Common myeloid progenitor, CD34-positive (primary cell): ENCODE data around the gene DOCK1.

Experiments used
- CTCF ChIA-PET: fragments of 350-600 bp; sonication (Branson Sonifier 250); formaldehyde crosslinking; loops from one replicate; lab custom pipeline; 2021; ENCODE audit warnings: antibody characterized with exemption; lab: Charles Lee
- POLR2A ChIA-PET: fragments of 350-600 bp; sonication (Branson Sonifier 250); formaldehyde crosslinking; loops from one replicate; lab custom pipeline; 2021; ENCODE audit warnings: antibody characterized with exemption; lab: Charles Lee
- DNase-seq, 3 donors: peaks; one replicate each; pipeline versions ENCODE4 v3.0.0 to v3.0.0-alpha.2; 2013
- H3K27ac ChIP-seq, 2 experiments: 1 replicate in 1 of 2; 2 replicates in 1 of 2; pipeline ENCODE4 v1.7.0; 2013; ENCODE audit warnings: inconsistent platforms in 2 of 2, low read length in 2 of 2, mild to moderate bottlenecking in 2 of 2, low read depth in 1 of 2, moderate library complexity in 1 of 2; ENCODE audit not compliant: severe bottlenecking in 2 of 2, insufficient read depth in 1 of 2, poor library complexity in 1 of 2
- H3K27me3 ChIP-seq, 5 experiments: replicated peaks in 2 of 5; 1 replicate in 3 of 5; 2 replicates in 2 of 5; pipeline versions ENCODE4 v1.6.1 to v1.7.0; 2013; ENCODE audit warnings: low read length in 4 of 5, mild to moderate bottlenecking in 2 of 5, moderate library complexity in 2 of 5, inconsistent platforms in 1 of 5; ENCODE audit not compliant: insufficient read depth in 5 of 5, control insufficient read depth in 4 of 5
- H3K36me3 ChIP-seq, 4 experiments: 1 replicate in 2 of 4; 2 replicates in 2 of 4; pipeline versions ENCODE4 v1.6.1 to v1.7.0; 2013; ENCODE audit warnings: low read length in 3 of 4, control low read depth in 1 of 4, mild to moderate bottlenecking in 1 of 4; ENCODE audit not compliant: control insufficient read depth in 4 of 4, insufficient read depth in 4 of 4
- H3K4me1 ChIP-seq, 4 experiments: 1 replicate in 3 of 4; 2 replicates in 1 of 4; pipeline versions ENCODE4 v1.6.1 to v1.7.1; 2013; ENCODE audit warnings: low read length in 3 of 4, mild to moderate bottlenecking in 3 of 4, control low read depth in 1 of 4, inconsistent platforms in 1 of 4, moderate library complexity in 1 of 4; ENCODE audit not compliant: control insufficient read depth in 4 of 4, insufficient read depth in 4 of 4; ENCODE audit errors: control extremely low read depth in 1 of 4
- H3K4me3 ChIP-seq, 7 experiments: 1 replicate in 4 of 7; 2 replicates in 3 of 7; pipeline versions ENCODE4 v1.5.1 to v1.7.0; 2013; ENCODE audit warnings: mild to moderate bottlenecking in 7 of 7, low read length in 6 of 7, moderate library complexity in 6 of 7, inconsistent platforms in 2 of 7, low read depth in 2 of 7, control low read depth in 1 of 7; ENCODE audit not compliant: insufficient read depth in 4 of 7, control insufficient read depth in 1 of 7; ENCODE audit errors: extremely low read depth in 1 of 7
- H3K9me3 ChIP-seq, 5 experiments: 1 replicate in 4 of 5; 2 replicates in 1 of 5; pipeline versions ENCODE4 v1.6.1 to v1.7.1; 2013; ENCODE audit warnings: low read length in 4 of 5, mild to moderate bottlenecking in 2 of 5, inconsistent platforms in 1 of 5, low read depth in 1 of 5, moderate library complexity in 1 of 5; ENCODE audit not compliant: control insufficient read depth in 4 of 5, insufficient read depth in 2 of 5; ENCODE audit errors: control extremely low read depth in 1 of 5
- WGBS: methylation state at CpG from one replicate; pipeline ENCODE4 v1.1.5; 2013; ENCODE audit not compliant: insufficient coverage; 5-methylcytosine and 5-hydroxymethylcytosine counted together

Gene DOCK1

DNA sequence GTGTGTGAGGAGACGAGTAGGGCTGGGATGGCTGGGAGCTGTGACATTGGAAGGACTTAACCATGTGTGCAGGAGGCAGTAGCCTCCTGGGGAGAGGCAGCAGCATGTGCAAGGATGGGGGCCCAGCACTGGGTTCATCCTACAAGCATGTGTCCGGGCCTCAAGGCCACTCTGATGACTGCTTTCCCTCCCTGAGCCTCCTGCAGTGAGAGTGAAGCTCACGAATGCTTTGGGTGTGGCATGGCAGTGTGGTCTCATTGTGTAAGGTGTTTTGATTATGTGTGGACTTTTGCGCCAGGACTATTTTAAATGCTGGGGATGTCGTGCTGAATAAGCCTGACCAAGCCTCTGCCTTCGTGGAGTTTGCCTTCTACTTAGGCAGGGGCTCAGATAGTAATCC is 413.2 kb downstream of the DOCK1 start:
- Histone ChIP-seq H3K4me3 (no peak overlapping the region), H3K4me1 (no peaks in the 10 kb centered on the region), H3K9me3 (no peaks in the 10 kb centered on the region), H3K27me3 (no peaks in the 10 kb centered on the region), H3K36me3 (no peaks in the 10 kb centered on the region), H3K27ac (no peak overlapping the region)
- 96% methylated on average over 3 of the region's 6 CpGs for WGBS
- POLR2A ChIA-PET: no interaction called here
- CTCF ChIA-PET: no interaction called here
- no peak for DNase-seq

DNA sequence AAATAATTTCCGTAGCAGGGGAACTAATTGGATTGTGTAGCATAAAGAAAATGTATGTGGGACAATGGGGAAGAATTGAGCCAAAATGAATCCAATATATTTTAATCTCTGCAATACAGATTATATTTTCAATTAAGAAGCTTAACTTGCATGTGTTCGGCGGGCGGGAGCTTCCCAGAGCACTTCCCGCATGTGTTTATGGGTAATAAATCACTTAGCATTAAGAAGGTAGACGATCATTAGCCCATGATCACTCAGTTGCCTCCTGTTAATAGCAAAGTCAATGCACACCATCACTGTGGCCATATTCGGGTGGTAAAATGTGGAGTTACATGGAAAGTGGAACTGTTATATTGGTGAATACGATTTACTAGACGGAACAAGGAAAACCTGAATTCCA is 414.0 kb downstream of the DOCK1 start:
- WGBS: 100% methylated on average over 8 of the region's 9 CpGs
- Histone ChIP-seq H3K9me3 (no peaks in the 10 kb centered on the region), H3K4me1 (no peaks in the 10 kb centered on the region), H3K27me3 (no peaks in the 10 kb centered on the region), H3K4me3 (no peak overlapping the region), H3K36me3 (no peaks in the 10 kb centered on the region), H3K27ac (no peak overlapping the region)
- no peak for DNase-seq
- POLR2A ChIA-PET: no interaction called here
- CTCF ChIA-PET: no interaction called here

DNA sequence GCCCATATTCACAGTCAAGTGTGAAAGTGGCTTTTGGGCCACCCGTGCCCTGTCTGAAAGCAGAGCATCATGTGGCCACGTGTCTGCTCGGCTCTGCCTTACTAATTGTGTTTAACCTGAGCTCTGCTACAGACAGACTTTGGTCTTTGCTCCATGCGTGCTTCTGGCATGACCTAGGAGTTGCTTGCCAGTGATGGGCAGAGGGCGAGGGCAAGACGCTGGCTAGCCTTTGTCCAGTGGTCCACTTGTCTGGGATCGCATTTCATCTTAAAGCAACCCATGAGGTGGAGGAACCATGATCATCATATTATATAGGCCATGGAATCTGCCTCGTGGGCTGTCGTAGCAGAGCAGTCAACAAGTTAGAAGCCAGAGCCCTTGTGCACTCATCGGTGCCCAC is 414.5 kb downstream of the DOCK1 start:
- CTCF ChIA-PET: no interaction called here
- WGBS: 100% methylated on average over 10 of the region's 10 CpGs

DNA sequence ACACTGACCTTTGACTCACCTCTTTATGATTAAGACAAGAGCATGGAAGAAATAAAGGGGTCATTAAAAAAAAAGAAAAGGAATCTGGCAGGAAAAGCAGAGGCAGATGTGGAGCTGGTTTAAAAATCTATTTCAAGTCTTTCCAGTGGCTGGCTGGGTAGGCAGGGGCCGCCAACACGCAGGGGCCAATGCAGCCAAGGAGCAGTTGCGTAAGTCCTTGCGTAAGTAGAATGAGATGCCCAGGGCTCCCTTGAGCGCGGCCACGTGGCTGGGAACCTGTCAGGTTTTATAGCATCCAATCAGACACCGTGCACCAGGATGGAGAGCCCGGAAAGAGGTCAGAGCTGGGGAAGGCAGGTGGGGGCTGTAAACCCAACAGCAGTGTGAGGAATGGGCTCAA is 414.9 kb downstream of the DOCK1 start:
- no peak overlapping the region for H3K4me3 ChIP-seq
- 96% methylated on average over 9 of the region's 9 CpGs for WGBS
- H3K9me3 ChIP-seq: no peaks in the 10 kb centered on the region
- POLR2A ChIA-PET: no interaction called here
- no peaks in the 10 kb centered on the region for H3K4me1 ChIP-seq
- no peaks in the 10 kb centered on the region for H3K36me3 ChIP-seq
- no peak for DNase-seq
- no peak overlapping the region for H3K27ac ChIP-seq
- no peaks in the 10 kb centered on the region for H3K27me3 ChIP-seq
- CTCF ChIA-PET: no interaction called here

More for the DNA sequence above, 414.5 kb downstream of the DOCK1 start:
- Histone ChIP-seq H3K36me3 (no peaks in the 10 kb centered on the region), H3K9me3 (no peaks in the 10 kb centered on the region), H3K4me1 (no peaks in the 10 kb centered on the region), H3K27me3 (no peaks in the 10 kb centered on the region), H3K27ac (no peak overlapping the region), H3K4me3 (no peak overlapping the region)
- POLR2A ChIA-PET: no interaction called here
- DNase-seq: no peak

DNA sequence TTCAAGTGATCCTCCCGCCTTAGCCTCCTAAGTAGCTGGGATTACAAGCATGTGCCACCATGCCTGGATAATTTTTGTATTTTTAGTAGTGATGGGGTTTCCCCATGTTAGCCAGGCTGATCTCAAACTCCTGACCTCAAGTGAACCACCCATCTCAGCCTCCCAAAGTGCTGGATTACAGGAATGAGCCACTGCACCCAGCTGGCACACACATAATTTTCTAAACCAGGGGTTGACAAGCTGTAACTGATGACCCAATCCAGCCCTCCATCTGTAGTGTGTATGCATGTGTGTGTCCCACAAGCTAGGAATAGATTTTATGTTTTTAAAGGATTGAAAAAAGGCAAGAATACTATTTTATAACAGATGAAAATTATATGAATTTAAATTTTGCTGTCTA is 417.1 kb downstream of the DOCK1 start:
- Histone ChIP-seq H3K4me1 (no peaks in the 10 kb centered on the region), H3K27me3 (no peaks in the 10 kb centered on the region), H3K36me3 (no peaks in the 10 kb centered on the region), H3K9me3 (no peaks in the 10 kb centered on the region), H3K27ac (no peak overlapping the region), H3K4me3 (no peak overlapping the region)
- WGBS: 100% methylated on average over 1 of the region's 1 CpG
- ChIA-PET POLR2A (no interaction called here), CTCF (no interaction called here)
- DNase-seq: no peak

DNA sequence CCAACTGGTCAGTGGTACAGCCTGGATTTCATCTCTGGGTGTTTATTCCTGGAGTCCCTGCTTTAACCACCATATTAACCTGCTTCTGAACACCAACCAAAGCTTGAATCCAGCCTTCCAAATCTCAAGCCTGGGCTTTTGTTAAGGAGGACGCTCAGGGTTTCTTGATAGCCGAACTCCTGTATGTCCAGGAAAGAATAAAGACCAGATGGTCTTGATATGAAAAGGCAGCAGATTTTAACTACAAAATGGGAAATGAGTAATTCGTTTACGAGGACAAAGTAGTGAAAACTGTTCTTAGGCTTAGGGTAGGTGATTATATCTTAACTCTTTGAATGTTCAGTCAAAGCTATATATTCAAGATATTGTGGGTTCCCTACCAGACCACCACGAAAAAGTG is 420.3 kb downstream of the DOCK1 start:
- ChIA-PET CTCF (interaction anchor here (0.8 kb wide), 1 partner anchor 12 kb away, joined by 3 read pairs; no protein-coding TSS in a partner anchor), POLR2A (no interaction called here)
- Histone ChIP-seq H3K27me3 (no peaks in the 10 kb centered on the region), H3K36me3 (no peaks in the 10 kb centered on the region), H3K9me3 (no peaks in the 10 kb centered on the region), H3K4me3 (no peak overlapping the region), H3K4me1 (no peaks in the 10 kb centered on the region), H3K27ac (no peak overlapping the region)
- DNase-seq: no peak
- 93% methylated on average over 2 of the region's 5 CpGs for WGBS

DNA sequence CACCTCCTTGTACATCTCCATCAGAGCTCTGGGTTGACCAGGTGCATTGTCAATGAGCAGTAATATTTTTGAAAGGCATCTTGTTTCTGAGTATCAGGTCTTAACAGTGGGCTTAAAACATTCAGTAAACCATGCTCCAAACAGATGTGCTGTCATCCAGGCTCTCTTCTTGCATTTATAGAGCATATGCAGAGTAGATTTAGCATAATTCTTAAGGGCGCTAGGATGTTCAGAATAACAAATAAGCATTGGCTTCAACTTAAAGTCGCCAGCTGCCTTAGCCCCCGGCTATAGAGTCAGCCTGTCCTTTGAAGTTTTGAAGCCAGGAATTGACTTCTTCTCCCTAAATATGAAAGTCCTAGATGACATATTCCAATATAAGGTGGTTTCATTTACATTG is 421.7 kb downstream of the DOCK1 start:
- Histone ChIP-seq H3K4me1 (no peaks in the 10 kb centered on the region), H3K27me3 (no peaks in the 10 kb centered on the region), H3K9me3 (no peaks in the 10 kb centered on the region), H3K4me3 (no peak overlapping the region), H3K36me3 (no peaks in the 10 kb centered on the region), H3K27ac (no peak overlapping the region)
- ChIA-PET CTCF (no interaction called here), POLR2A (no interaction called here)
- no peak for DNase-seq
- WGBS: 100% methylated on average over 3 of the region's 3 CpGs
